HG03432 (cell line): ENCODE data around the gene REXO1.

ENCODE experiments used
- ATAC-seq: cut with Tn5 transposase; IDR thresholded peaks from one replicate; pipeline ENCODE4 v1.9.1; 2021; ENCODE audit warnings: mild to moderate bottlenecking, moderate library complexity; ENCODE audit not compliant: unreplicated experiment

The REXO1 gene

DNA sequence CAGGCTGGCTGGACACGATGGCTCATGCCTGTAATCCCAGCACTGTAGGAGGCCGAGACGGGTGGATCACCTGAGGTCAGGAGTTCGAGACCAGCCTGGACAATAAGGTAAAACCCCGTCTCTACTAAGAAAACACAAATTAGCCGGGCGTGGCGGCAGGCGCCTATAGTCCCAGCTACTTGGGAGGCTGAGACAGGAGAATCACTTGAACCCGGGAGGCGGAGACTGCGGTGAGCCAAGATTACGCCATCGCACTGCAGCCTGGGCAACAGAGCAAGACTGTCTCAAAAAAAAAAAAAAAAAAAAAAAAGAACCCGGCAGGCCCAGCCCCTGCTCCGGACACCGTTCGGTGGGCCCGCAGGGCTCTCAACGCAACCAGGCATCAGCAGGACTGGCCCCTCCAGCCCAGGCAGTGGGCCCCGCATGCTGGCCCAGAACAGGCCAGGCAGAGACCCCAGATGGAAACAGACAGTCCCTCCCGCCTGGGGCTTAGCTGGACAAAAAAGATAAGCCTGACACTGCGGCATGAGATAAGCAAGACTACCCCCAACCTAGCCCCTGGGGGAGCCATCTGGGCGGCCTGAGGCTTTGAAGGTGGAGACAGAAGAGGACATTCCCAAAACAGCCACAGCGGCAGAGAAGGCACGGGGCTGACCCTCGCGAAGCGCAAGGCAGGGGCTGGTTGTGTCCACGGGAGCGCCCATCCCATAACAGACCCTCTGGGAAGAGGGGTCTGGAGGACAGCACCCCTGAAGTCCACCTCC lies 11.6 kb downstream of the REXO1 start:
- no peak for ATAC-seq

DNA sequence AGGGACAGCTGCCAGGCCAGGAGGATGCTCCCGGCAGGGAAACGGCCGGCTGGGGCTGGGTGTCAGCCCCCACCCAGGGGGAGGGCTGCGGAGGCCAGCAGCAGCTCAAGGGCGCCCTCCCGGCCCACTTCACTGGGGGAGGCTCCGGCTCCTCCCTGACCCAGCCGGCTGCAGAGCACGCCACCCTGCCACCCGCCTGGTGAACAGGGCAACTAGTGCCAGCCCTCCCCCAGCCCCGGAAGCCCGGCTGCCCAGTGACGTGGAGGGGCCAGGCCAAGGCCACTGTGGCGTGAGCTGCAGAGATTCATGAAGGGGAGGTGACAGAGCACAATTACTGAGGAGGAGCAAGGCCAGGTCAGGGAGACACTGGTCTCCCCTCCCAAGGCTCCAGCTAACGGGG lies 14.7 kb downstream of the REXO1 start:
- no peak for ATAC-seq

DNA sequence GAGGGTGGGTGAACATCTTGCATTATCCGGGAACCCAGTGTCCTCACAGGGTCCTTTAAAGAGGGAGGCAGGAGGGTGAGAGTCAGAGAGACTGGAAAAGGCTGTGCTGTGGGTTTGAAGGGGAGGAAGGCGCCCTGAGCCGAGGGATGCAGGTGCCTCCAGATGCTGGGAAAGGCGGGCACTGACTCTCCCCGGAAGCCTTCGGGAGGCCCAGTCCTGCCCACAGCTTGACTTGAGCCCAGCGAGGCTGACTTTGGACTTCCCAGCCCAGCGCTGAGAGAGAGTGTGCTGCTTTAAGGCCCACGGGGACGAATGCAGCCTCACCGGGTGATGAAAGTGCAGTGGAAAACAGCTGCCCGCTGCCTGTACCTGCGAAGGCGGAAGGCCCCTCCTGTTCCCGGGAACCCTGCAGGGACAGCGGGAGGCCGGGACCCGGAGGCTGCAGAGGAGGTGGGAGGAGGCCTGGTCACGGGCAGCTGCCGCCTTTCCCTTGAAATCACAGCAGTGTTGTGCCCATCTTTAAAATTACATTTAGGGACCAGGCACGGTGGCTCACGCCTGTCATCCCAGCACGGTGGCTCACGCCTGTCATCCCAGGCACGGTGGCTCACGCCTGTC lies 16.1 kb downstream of the REXO1 start:
- no peak for ATAC-seq

DNA sequence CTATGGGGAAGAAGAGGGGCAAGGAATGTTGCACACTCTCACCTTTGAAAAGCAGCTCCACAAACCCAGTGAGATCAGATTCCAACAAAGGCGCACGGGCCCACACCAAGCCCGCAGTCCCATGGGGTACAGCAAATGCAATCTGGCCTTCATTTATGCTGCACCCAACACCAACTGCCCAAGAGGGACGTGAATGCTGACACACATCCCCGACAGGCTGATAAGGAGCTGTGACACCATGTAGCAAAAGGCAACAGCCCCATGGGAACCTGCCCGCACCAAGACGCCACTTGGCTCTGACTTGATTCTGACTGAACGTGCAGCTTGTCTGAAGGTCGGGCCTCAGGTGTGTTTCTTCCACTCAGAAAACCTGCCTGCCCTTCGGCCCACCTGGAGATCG lies 17.3 kb downstream of the REXO1 start:
- no peak for ATAC-seq

DNA sequence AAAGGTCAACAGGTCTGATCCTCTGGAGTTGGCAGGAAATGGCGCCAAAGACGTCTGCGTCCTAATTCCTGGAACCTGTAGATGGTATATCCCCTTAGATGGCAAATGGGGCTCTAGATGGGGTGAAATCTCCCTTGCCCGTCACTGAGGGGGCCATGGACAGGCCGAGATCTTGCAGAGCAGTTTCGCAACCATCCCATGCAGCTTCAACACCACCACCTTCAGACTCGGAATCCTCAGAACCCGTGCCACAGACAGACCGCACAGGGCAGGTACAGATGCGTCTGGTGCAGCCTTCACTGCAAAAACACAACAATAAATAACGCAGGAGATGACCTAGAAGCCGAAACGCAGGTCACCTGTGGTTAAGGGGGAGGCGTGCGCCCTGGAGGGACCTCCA lies 17.7 kb downstream of the REXO1 start:
- ATAC-seq = no peak

DNA sequence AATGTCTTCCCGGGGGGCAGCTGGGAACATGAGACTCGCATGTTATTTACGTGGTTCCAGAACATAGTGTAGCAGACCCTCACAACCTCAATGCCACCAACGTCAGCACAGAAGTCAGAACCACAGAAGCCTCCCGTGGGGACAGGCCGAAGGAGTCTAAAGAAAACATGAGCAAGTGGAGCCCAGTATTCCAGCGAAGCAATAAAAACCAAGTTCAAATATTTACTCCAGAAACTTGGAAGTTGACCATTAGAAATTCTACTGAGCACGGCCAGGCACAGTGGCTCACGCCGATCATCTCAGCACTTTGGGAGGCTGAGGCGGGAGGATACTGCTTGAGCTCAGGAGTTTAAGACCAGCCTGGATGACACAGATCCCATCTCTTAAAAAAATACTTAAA lies 18.3 kb downstream of the REXO1 start:
- ATAC-seq = no peak

DNA sequence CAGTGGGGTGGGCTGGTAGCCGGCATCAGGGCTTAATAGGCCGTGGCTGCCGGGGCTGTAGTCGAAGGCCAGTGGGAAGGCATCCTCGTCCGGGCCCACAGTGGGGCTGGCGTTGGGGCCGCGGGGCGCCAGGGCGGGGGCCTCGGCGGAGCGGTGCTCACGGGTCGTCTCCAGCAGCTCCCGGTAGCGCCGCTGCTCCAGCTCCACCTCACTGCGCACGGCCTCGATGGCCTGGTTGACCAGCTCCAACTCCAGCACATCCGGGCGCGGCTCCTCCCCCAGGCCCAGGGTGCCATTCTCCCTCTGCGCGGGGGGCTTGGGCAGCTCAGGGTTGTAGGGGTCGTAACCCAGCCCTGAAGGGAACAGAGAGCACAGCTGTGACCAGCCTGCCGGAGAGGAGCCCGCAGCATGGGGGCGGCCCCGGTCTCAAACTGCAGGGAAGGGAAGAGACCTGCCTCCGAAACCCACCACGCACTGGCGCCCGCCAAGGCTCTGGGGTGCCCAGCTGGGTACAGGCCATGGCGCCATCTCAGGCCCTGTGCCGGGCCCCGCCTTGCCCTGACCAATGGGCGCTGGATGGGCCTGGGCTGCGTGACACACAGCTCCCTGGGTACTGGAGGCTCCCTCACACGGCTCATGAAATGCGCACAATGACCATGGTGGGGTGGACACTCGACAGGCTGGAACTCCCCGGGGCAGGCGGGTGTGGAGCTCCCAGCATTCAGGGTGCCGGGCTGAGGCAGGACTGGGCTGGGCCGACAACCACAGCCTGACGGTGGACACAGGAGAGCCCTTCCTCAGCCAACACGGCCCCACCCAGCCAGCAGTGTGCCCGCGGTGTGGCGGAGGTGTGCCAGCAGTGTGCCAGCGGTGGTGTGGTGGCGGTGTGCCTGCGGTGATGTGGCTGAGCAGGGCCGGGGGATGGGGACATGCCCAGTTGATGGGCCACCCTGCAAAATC lies 19.7 kb downstream of the REXO1 start:
- no peak for ATAC-seq

DNA sequence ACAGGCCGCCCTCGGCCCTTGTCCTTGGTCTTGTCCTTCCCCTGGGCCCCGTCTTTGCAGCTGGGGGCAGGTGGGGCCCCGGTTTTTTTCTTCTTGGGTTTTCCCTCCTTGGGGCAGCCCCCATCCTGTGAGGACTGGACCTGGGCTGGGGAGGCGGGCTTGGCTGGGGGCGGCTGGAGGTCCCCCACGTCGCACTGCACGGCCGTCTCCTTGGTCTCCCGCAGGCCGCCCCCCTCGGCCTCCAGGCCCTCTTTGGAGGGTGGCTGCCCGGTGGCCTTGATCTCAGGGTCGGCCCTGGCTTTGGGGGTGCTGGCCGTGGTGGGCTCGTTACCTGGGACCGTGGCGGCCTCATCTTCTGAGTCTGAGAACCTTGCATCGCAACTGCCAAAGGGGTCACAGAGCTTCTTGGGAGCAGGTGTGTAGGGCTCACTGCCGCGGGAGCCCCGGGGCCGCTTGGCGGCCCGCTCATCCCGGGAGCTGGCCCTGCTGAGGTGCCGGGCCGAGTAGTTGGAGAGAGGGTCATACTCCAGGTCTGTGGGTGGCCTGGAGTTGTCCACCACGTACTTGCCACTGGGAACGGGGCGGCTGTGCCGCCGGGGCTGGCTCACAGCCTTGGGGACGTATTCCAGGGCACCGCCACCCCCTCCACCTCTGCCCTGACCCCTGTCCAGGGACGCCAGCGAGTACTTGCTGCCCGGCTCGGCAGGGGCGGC lies 20.6 kb downstream of the REXO1 start:
- ATAC-seq = no peak

DNA sequence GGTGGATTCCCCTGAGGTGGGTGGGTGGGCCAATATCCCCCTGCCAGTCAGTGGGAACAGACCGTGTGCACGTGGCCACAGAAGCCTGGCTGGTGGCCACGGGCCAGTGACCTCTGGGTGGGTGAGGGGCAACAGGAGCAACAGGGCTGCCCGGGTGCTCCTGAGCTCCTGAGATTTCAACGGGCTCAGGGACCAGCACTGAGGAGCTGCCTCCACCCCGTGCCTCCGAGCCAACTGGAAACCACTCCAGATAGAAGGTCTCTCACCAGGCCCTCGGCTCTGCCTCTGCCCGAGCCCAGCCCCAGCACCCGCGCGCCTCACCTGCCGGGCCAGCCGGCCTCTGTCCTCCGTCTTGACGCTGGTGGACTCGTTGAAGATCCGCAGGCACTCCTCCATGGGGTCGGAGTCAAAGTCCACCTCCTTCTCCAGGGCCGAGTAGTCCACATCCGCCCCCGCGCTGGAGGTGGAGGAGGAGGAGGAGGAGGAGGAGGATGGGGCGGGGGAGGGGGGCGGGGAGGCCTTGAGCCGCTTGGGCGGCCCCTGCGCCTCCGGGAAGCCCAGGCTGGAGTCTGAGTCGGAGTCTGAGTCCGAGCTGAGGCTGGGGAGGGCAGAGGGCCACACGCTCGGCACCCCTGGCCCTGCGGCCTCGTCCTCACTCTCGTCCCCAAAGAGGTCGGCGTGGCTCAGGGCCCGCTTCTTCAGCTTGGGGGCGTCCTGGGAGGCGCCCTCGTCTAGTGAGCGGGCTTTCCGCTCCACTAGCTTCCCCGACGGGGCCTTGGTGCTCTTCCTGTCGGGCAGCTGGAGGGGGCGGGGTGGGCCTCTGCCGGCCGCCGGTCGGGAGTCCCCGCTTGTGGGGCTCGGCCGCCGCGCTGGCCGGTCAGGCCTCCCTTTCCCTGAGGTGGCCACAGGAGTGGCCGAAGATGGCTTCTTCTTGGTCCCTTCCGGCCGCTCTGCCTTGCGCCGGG lies 21.4 kb downstream of the REXO1 start:
- no peak for ATAC-seq

DNA sequence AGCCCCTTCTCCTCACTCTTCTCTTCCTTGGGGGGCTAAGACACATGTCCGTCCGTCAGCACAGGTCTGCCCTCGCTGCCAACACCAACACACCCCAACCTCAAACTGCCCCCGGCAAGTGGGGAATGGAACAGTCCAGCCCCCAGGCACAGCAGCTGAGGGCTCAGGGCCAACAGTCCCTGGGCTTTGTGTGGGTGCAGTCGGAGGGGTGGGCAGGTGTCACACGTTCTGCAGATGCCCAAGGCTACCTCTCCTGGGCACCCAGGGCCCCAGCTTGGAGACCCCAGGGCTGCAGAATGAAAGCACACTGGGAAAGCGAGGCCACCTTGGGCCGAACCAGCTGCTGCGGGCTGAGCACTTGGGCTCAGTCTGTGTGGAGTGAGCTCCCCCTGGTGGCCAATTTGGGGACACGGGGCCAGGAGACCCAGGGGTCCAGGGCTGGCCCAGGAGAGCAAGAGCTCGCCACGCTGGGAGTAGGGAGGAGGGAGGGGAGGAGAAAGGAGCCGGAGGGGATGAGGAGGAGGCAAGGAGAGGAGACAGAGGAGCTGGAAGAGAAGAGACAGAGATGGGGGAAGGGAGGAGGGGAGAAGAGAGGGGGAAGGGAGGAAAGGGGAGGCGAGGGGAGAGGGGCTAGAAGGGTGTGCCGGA lies 22.2 kb downstream of the REXO1 start:
- ATAC-seq = no peak

DNA sequence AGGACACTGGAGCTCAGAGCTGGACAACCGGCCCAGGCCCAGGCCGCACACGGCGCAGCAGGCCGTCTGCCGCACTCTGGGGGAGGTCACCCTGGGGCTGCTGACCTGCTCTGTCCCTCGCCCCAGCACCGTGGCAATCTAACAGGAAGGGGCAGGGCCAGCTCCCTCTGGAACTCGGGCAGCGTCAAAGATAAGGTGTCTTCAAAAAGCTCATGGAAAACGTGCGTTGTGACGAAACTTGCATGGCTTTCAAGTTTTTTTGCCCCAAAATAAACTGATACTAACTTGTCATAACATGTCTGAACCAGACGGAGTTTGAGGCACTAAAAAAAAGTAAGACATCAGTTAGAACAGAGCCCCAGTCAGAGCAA lies 24.0 kb downstream of the REXO1 start:
- ATAC-seq = no peak

DNA sequence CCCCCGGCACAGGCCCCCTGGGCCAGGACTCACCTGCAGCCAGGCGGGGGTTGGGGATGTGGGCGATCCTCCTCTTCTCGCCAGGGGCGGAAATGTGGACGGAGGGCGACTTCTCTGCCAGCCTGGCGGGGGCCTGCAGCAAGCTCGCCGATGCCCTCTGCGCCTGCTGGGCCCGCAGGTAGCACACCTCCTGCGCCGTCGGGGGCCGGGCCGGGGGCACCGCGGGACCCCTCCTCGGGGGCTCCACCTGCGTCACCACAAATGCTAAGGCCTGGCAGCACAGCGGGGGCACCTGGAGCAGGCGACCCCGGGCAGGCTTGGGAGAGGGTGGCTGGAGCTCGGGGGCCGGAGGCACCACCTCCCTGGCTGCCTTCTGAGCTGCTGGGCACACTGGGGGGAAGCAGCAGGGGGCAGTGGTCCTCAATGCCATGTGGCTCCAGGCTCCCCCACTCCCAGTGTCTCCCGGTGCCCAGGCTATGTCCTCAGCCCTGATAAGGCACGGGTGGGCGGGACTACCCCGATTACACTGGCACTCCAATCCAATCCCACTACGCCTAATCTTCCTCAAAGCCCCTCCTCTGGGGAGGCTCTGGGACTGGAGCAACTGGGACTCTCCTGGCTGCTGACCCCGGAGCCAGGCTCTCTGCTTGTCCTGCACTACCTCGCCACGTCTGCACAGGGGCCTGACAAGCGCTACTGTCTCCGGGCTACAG lies 24.6 kb downstream of the REXO1 start:
- ATAC-seq = no peak

DNA sequence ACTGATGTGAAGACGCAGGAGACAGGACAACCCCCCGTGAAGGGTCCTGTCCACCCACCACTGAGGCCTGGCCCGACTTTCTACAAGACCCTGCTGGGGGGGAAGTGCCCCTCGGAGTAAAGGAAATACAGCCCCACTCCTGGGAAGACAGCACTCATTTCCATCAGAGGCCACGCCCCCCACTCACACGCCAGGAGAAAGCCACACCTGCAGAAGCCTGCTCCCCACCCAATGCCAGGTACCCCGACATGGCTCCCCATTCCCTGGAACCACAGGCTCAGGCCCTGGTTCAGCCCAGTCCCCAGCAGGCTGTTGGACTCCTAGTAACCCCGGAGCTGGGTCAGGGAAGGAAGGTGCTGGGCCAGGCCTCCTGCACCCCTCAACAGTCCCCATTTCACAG lies 25.3 kb downstream of the REXO1 start:
- ATAC-seq = no peak

DNA sequence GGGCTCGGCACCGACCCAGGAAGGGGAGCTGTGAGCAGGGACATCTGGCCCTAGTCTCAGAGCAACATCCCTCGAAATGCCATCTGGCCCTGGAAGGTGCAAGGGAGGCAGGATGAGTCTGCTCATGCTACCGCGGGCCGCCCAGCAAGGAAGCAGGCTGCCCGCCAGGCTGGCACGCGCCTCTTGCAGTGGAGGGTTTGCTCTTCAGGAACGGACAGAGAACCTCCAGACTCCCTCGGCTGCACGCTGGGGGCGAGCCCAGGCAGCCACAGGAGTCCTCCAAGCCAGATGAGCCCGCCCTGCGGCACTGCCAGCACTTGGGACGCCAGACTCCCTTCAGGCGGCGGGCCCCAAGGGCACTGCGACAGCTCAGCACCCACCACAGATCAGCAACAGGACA lies 26.1 kb downstream of the REXO1 start:
- no peak for ATAC-seq

DNA sequence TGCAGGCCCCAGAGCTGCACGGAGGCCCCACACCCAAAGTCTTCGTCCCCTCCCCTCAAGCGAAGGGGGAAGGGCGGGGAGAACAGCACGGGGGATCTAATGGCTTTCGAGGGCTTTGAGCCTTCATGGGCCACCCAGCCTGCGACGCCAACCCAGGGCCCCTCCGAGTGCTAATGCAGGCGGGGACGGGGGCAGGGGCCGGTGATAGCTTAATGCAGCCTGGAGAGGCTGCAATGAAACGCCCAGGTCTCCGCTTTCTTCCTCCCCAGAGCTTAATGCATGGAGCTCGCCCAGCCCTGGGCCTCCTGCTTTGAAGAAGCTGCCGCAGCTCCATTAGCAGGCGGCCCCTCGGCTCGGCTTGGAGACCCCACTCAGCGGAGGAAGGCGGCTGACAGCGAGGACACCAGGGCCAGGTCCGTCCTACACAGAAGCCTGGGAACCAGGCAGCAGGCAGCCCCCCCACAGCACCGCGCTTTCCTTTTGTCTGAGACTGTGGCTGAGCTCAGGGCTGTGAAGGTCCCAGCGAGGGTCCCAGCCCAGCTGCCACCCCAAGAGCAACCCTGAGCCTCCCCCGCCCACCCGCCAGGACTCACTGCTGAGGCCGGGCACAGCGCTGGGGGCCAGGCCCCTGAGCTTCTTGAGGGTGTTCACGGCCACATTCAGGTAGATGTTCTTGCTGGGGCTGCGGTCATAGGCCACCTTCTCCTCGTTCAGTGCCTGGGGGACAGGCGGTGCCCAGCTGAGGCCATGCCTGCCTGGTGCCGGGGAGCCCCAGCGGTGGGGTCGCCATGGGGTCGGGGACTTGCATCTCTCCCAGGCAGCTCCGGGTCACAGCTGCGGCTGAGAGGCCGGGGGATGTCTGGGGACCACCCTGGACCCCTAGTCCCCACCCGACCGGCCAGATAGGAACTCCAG lies 28.7 kb downstream of the REXO1 start:
- no peak for ATAC-seq

DNA sequence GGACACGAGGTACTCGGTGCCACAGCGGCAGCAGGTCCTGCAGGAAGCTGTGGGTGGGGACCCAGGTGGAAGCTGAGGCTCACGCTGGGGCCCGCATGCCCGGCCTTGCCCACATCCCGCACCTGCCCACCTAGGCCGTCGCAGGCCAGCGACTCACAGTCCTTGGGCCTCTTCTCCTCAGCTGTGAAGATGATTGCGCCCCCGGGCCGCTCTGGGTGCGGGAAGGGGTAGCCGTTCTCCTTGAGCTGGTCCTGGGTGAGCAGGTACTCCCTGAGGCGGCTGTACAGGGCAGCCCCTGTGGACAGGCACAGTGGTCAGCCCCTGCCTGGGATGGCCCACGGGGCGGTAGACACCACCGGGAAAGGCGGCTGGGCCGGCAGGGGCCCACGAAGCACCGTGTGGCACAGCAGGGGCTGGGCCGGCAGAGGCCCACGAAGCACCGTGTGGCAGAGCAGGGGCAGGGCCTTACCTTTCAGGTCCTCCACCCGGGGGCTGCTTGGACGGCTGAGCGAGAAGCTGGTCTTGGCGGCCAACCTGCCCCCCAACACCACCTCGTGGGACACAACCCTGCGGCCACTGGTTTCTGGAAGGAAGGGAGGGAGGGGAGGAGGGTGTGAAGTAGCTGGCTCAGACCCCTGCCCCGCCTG lies 29.6 kb downstream of the REXO1 start:
- no peak for ATAC-seq

DNA sequence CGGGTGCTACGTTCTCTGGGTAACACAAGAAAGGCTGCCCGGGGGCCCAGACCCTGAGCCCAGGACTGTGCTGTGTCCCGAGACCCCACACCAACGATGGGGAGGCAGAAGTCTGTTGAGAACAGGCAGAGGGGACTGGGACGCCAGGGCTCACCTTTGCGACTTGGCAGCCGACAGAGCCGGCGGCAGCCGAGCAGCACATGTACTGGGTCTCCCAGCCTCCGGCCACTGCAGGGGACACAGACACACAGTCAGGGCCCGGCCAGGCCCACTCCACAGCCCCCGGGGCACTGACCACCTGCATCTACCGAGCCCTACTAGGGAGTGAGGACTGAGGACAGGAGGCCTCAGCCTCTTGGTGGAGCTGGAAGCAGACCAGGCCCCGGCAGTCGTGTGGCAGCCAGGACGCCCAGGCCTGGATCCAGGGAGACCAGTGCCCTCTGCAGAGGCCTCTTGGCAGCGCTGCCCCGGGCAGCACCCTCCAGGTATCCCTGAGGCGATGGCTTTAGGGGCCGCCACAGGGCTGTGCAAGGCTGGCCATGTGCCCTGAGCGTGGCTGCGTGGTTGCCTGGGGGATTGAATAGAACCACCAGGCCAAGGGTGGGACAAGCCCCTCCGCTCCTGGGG lies 30.6 kb downstream of the REXO1 start:
- no peak for ATAC-seq
